IPS-18c (cell line): ENCODE results near the gene REPIN1.
"Not testable (repeated sequence)": the region's sequence is repeated elsewhere in the genome, so short reads cannot be mapped to it uniquely, and the experiment has no call there.

Source experiments
- H3K4me3 ChIP-seq: 2 replicates; pipeline ENCODE4 v1.7.0; 2013; ENCODE audit warnings: low read depth, mild to moderate bottlenecking, low read length, moderate library complexity; ENCODE audit not compliant: insufficient read depth
- H3K9me3 ChIP-seq: one replicate; pipeline ENCODE4 v1.6.1; 2013; ENCODE audit warnings: mild to moderate bottlenecking, low read length, moderate library complexity; ENCODE audit not compliant: control insufficient read depth, insufficient read depth

Gene REPIN1

DNA sequence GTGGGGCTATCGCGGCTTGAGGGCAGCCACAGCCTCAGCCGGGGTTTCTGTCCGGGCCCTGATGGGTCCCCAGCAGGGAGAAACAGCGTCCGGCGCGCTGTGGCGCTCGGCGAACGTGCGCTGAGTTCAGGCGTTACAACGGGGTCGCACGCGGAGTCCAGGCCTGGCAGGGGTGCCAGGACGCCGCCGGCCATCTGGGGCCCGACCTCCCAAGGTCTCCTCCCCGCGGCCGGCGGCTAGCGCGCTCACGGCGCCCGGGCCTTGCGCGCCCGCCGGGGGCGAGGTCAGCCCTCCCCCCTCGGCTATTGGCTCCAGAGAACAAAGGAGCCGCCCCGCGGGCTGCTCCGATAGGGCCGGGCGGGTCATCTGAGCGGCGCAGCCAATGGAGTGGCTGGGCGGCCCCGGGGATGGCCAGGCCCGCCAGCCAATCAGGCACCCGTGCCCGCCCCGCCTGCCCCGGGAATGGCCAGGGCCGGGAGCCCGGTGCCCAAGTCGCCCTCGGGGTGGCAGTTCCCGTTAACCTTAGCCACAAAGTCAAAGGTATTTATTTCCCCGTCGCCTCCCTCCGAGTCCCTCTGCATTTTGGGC, 10.3 kb downstream of the REPIN1 start, which contains the start of gene ZNF775:
ZNF775 (plus strand) TSS at position 478 of the 588 bp plus-strand sequence. CDS start 9,141 bp downstream, outside the sequence.
- no peaks in the 10 kb centered on the region for H3K9me3 ChIP-seq
- peak within 1 kb of the TSS; percentile 73 for H3K4me3 ChIP-seq

DNA sequence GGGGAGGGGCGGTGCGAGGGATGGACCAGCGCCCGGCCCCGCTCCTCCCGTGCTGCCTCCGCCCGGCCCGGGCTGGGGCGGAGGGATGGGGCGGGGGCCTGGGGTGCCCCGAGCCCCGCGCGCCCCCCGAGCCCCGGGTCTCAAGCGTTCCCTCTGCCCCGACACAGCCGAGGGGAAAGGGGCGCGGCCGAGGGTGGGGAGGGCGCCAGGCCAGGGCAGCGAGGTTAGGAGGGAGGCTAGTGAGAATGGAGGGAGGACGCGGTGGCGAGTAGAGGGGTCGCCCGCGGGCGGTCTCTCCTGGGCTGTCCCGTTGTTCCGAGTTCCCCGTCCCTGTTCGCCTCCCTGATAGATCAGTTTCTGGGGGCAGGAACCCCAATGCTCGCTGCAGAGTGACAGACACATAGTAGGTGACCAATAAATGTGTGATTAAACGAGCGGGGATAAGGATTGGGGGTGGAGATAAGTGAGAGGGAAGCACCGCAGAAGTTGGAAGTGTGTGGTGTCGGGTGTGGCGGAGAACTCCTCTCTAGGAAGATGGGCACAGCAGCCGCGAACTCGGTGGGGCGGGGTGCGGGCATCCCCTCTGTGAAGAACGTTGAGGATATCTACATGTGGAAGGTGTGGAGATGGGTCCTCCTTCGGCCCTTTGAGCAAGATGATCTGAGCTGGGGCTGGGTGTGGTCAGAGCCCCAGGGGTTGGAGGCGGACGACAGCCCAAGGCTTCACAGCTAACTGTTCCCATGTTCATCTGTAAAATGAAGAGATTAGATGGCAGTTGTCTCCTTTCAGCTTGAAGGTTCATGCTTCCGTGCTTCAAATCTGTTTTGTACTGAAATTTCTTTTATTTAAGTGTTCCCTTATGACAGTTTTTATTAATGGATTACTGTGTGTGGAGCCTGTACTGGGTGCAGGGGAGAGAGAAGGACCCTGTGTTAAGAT, 11.1 kb downstream of the REPIN1 start:
- Histone ChIP-seq H3K9me3 (no peaks in the 10 kb centered on the region), H3K4me3 (peak overlapping the region; percentile 67)

GRCh38 chr7:150380463-150380862, 11.8 kb downstream of the REPIN1 start:
- Histone ChIP-seq H3K4me3 (peak overlapping the region; percentile 67), H3K9me3 (no peaks in the 10 kb centered on the region)

DNA sequence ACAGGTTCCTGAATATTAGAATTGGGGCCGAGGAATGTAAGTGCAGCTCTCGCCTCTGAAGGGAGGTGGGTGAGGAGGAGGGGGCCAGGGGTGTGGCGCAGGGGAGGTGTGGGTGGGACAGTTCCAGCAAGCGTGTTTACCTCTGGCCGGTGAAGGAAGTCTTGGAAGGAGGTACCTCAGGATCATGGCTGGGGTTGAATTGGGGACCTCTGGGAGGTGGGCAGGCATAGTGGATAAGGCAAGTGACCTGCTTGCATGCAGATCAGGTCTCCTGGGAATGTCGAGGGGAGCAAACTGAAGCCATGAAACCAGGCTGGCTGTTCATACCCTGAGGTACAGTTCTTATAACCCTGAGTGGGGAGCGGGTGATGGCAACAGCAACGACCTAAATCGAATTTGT, 12.5 kb downstream of the REPIN1 start:
- Histone ChIP-seq H3K9me3 (no peaks in the 10 kb centered on the region), H3K4me3 (no peak overlapping the region)

- H3K4me3 ChIP-seq = no peak overlapping the region
These were observed 13.1 kb downstream of the REPIN1 start for GRCh38 chr7:150381785-150382122.

GRCh38 chr7:150382123-150382843, 13.7 kb downstream of the REPIN1 start:
- Histone ChIP-seq H3K9me3 (no peaks in the 10 kb centered on the region), H3K4me3 (no peak overlapping the region)

More at GRCh38 chr7:150381785-150382122, 13.1 kb downstream of the REPIN1 start:
- no peaks in the 10 kb centered on the region for H3K9me3 ChIP-seq

GRCh38 chr7:150382844-150383225, 14.2 kb downstream of the REPIN1 start:
- Histone ChIP-seq H3K4me3 (no peak overlapping the region), H3K9me3 (no peaks in the 10 kb centered on the region)

DNA sequence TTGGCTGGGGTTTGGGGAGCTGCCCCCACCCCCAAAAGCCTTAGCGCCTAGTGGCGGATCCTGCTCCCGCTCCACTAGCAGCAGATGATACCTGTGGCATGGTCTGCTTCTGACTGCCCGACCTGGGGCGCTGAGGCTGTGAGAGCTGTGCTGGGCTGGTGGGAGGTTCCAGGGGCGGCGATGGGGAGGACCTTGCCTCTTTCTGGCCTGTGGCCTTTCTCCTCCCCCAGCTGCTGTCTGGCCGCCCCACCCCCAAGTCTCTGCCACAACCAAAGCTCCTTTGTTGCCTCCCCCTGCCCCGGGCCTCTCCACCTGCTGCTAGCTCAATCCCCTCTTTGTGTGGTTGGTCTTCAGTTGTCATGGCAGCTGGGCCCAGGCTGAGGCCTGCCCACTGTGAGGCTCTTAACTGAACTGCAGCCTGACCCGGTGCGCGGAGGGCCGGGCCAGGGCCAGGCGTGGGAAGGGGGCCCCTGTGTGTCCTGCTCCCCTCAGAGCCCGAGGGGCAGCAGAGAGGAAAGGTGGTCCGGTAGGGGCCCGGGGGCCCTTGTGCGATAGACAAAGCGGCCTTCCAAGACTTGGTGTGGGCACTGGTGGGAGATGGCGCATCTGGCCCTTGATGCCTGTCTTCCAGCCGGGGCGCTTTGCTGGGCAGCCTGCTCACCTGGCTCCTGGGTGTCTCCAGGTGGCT, 15.2 kb downstream of the REPIN1 start:
- Histone ChIP-seq H3K9me3 (no peaks in the 10 kb centered on the region), H3K4me3 (peak overlapping the region; percentile 28)

DNA sequence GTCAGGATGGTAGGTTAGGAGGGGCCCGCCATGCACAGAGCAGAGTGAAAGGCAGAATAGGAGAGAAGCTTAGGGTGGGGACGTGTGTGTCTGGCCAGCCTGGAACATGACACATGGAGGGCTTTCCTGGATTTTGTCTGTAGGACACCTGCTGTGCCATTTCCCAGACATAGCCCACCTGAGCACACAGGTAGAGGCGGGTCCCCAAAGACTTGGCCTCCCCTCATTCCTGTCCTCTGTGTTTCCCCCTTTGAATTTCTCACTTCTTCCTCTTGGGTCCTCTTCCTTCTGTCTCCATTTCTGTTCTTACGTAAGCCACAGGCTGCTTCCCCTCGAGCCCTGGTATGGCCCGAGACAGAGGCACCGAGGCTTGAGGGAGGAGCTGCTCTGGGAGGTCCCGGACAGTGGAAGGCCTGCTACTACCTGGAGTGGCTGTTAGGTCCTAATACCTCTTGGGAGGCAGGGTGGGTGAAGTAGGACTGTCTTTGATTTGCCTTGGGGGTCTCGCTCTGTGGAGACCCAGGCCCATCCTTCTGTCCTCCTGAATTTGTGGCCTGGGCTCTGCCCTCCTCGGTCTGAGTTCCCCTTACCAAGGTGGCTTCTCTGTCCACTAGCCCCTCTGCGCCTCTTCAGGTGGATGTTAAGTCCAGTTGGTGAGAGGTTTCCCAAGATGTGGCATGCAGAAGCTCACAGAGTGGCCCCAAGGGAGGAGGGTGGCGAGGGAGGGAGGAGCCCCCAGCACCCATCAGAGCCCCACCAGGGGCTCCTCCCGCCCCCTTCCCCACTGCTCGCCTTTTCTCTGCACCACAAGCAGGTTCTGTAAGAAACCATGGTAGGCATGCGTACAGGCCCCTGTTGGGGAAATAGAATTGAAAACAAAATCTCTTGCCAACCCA, 16.0 kb downstream of the REPIN1 start:
- H3K4me3 ChIP-seq = peak overlapping the region; percentile 25
- H3K9me3 ChIP-seq = no peaks in the 10 kb centered on the region

DNA sequence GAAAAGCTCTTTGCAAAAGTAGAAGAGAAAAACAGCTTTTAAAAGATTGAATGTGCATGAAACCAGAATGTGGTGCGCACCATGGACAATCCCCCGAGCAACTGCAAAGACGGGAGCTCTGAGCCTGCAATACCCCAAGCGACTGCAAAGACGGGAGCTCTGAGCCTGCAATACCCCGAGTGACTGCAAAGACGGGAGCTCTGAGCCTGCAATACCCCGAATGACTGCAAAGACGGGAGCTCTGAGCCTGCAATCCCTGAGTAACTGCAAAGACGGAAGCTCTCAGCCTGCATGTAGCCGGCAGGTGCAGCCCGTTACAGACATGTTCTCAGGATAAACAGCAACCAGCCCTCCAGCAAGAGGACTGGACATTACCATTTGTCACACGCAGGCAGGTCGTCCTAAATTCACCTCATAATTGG, 16.7 kb downstream of the REPIN1 start:
- Histone ChIP-seq H3K4me3 (no peak overlapping the region), H3K9me3 (peaks cover 2% of the 10 kb centered on the region)

DNA sequence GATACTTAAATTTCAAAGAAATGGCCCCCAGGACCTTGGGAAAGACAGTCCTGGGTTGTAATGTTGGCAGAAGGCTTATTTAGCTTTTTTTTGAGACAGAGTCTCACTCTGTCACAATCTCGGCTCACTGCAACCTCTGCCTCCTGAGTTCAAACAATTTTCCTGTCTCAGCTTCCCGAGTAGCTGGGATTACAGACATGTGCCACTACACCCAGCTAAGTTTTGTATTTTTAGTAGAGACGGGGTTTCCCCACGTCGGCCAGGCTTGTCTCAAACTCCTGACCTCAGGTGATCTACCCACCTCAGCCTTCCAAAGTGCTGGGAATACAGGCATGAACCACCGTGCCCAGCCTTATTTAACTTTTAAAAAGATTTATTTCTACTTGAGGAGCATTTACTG, 17.3 kb downstream of the REPIN1 start:
- H3K9me3 ChIP-seq = not testable (repeated sequence)

DNA sequence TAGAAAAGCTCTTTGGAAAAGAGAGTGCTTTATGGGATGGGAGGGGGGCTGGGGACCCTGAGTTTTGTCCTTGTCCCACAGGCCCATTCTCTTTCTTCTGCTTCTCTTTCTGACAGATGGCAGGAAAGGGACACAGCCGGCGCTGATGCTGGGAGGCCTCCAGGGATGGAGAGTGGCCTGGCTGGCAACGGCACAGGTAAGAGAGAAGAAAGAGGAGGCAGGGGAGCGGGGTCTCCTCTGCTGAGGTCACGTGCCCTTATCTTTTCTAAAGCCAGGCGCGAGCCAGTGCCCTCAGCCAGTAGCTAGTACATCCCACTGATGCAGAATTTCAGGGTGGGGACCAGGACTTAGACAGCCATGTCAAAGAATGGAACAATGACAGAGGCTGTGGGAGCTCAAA, 19.7 kb downstream of the REPIN1 start:
- Histone ChIP-seq H3K9me3 (peaks cover 2% of the 10 kb centered on the region), H3K4me3 (no peak overlapping the region)

More for the DNA sequence above, 17.3 kb downstream of the REPIN1 start:
- H3K4me3 ChIP-seq = not testable (repeated sequence)

DNA sequence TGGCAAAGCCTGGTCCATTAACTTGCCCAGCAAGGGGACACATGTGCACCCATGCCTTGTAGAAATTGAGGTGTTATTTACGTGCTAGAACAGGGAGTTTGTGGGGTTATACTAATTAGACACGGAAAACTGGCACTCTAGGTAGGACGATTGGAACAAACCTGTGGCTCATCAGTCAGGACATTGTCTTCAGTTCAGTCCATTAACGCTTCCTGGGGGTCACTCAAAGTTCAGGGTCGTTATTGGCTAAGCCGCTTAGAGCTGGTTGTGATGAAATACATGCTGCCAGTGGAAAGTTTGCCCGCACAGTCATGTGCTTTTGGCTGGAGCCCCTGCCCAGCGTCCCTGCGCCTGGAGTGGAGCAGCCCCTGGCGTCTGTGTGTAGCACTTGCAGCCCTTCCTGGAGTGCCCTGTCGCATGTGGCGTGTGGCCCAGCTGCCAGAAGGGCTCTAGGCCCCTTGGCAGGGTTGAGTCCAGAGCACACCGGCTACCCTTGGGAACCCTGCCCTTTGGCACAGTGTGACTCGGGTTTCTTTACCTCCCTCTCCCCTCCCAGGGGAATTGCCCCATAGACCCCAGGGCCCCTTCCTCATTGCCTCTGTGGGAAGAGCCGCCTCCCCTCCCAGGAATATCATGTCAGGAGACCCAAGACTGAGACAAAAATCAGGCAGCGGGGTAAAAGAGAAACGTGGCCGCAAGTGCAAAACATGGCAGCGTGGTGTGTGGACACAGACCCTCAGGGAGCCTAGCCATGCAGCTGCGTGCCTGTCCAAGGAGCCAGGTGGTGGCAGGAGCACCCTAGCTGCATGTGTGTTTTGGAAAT, 20.3 kb downstream of the REPIN1 start:
- peaks cover 2% of the 10 kb centered on the region for H3K9me3 ChIP-seq
- H3K4me3 ChIP-seq = no peak overlapping the region

DNA sequence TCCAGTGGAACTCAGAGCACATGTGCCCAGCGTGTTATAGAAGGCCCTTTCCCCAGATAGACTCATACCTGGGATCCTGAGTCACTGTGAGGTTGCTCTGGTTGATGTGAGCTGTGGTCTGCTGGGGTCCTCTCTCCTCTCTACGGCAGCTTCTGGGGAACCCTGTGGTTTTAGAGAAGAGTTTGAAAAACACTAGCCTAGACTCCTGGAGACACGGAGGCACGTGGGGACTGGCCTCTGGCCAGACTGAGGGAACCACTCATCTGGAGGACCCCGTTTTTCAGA, 20.9 kb downstream of the REPIN1 start:
- Histone ChIP-seq H3K9me3 (peaks cover 2% of the 10 kb centered on the region), H3K4me3 (no peak overlapping the region)

DNA sequence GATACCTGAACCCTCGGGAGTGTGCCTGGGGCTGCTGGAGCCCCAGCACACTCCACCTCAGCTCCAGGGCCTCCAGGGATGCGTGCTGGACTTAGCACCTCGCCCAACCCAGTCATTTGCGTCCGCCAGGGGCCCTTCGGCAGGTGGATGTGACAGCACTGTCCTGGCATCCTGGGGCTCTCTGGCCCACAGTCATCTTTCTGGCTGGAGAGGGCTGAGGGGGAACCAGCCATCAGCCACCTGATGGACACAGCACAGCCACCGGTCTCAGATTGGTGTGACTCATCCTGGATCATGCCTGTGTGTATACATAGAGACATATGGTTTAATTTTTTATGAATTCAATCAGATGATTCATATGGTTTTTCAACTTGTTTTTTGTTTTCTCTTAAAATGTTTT, 21.6 kb downstream of the REPIN1 start:
- H3K4me3 ChIP-seq = no peak overlapping the region
- H3K9me3 ChIP-seq = peaks cover 2% of the 10 kb centered on the region

DNA sequence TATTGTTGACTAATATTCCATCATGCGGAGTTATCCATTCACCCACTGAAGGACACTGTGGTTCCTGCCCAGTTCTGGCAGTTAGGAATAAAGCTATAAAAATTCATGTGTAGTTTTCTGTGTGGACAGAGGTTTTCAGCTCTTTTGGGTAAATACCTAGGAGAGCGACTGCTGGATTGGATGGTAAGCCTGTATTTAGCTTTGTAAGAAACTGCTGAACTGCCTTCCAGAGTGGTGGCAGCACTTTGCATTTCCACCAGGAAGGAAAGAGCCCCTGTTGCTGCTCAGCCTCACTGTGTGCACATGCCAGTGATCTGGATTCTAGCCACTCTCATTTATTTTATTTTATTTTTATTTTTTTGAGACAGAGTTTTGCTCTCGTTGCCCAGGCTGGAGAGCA, 24.7 kb downstream of the REPIN1 start:
- H3K9me3 ChIP-seq = peaks cover 2% of the 10 kb centered on the region
- H3K4me3 ChIP-seq = no peak overlapping the region
